A673 (cell line): ENCODE data around the gene SLC7A1.

Experiments
- EZH2 ChIP-seq: fragments of 200-600 bp; sonication (generic); IDR thresholded peaks from 2 replicates; pipeline ENCODE4 v1.6.1; 2017; ENCODE audit warnings: borderline replicate concordance, low read depth, mild to moderate bottlenecking, mixed read lengths, antibody characterized with exemption, low read length; ENCODE audit not compliant: poor library complexity, severe bottlenecking
- TF ChIP-seq, protein P1 (sequence below): fragments of 300-800, 200-600 bp; sonication (generic); conservative IDR thresholded peaks from 2 replicates; pipeline ENCODE4 v1.5.1; 2017; ENCODE audit warnings: low read depth, mild to moderate bottlenecking, antibody characterized with exemption, low read length, moderate library complexity, mixed read lengths

DNA sequence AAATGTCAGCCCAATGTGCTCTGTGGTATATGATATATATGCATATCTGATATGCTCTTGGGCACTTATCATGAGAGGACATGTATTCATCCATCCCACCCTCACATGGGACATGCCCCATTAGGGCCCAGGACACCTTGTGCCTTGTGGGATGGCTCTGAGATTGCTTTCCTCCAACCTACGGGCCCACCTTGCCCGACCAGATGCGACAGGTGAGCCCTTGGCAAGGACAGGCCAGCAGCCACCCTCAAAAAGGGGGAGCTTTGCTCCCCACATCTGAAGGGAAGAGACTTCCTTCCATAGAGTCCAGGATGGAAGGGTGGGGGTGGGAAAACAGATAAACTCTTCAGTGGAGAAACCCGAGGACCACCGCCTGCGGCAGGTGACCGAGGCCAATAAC, 58.6 kb downstream of the SLC7A1 start:
- TF ChIP-seq, protein P1, sequence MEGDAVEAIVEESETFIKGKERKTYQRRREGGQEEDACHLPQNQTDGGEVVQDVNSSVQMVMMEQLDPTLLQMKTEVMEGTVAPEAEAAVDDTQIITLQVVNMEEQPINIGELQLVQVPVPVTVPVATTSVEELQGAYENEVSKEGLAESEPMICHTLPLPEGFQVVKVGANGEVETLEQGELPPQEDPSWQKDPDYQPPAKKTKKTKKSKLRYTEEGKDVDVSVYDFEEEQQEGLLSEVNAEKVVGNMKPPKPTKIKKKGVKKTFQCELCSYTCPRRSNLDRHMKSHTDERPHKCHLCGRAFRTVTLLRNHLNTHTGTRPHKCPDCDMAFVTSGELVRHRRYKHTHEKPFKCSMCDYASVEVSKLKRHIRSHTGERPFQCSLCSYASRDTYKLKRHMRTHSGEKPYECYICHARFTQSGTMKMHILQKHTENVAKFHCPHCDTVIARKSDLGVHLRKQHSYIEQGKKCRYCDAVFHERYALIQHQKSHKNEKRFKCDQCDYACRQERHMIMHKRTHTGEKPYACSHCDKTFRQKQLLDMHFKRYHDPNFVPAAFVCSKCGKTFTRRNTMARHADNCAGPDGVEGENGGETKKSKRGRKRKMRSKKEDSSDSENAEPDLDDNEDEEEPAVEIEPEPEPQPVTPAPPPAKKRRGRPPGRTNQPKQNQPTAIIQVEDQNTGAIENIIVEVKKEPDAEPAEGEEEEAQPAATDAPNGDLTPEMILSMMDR = no peak
- no peak for TF ChIP-seq EZH2
